GM13976 (cell line): Measurements from ENCODE around the gene CPXM2.

Source experiments
- DNase-seq: peaks from one replicate; pipeline ENCODE4 v3.0.0; 2012; ENCODE audit warnings: low spot score
- CTCF ChIP-seq: IDR thresholded peaks from 2 replicates; pipeline ENCODE4 v1.5.1; 2012; ENCODE audit warnings: borderline replicate concordance, mild to moderate bottlenecking; ENCODE audit not compliant: insufficient read depth; ENCODE audit errors: extremely low read depth, missing control alignments, control extremely low read depth
- in situ Hi-C: fragments of 300-500 bp; cut with MboI; formaldehyde crosslinking; loops from one replicate; pipeline ENCODE4 v1.12.0; 2022; ENCODE audit warnings: low sequenced_read_pairs, mixed read lengths, inconsistent platforms; ENCODE audit not compliant: unreplicated experiment

Gene CPXM2

GRCh38 chr10:123858077-123858681 is 33.4 kb downstream of the CPXM2 start:
- no peak for TF ChIP-seq CTCF
- DNase-seq = no peak
- in situ Hi-C loops = no loop called here

GRCh38 chr10:123857616-123858015 is 34.0 kb downstream of the CPXM2 start:
- no peak for TF ChIP-seq CTCF
- in situ Hi-C loops = no loop called here
- no peak for DNase-seq

DNA sequence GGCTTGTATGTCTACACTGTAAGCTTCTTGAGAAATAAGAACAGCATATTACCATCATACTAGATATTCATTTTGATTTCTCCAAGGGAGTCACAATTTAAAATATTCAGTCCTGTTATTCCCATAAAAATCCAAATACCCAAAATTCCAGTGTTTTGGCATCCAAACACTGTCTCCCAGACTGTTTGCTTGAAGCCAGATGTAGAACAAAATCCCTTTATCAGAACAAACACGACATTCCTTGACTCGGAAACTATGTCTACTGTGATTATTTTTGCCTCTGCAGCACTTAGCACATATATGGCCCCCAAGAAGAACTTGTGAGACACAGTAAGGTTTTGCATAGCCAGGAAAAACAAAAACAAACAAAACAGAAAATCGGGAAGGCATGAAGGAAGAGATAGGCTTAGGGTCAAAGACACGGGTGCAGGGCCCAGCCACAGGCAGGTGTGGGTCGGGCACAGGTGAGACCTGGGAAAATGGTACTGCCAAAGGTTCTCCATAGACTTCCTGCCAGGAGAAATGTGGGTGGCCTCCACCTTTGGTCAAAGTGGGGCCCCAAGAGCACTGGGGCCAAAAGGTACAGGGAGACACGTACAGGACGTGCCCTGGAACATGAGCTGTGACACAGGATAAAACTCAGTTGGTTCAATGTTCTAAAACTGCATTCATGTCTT is 36.5 kb downstream of the CPXM2 start:
- no peak for DNase-seq
- no peak for TF ChIP-seq CTCF
- in situ Hi-C loops = no loop called here

GRCh38 chr10:123854498-123854897 is 37.1 kb downstream of the CPXM2 start:
- in situ Hi-C loops = no loop called here
- no peak for TF ChIP-seq CTCF
- no peak for DNase-seq

- in situ Hi-C loops = no loop called here
- DNase-seq = no peak
- no peak for TF ChIP-seq CTCF
Measured at GRCh38 chr10:123854003-123854402, 37.6 kb downstream of the CPXM2 start.

GRCh38 chr10:123852411-123852951 is 39.1 kb downstream of the CPXM2 start:
- in situ Hi-C loops = no loop called here
- TF ChIP-seq CTCF = no peak
- DNase-seq = no peak
